Left renal cortex interstitium (tissue), 4 donors: ENCODE data around the gene HRH4. TPM values are rescaled to one million over a fixed set of nuclear protein-coding genes. Genes with fewer than 3 reads are reported as not detected.
A peak's percentile ranks its signal among the peaks of the same experiment; 100 is the strongest.

Source experiments
- DNase-seq, 4 donors: peaks; one replicate each; pipeline ENCODE4 v3.0.0-alpha.2; 2013; ENCODE audit warnings: low read depth in 4 of 4, low spot score in 2 of 4, missing footprints in 1 of 4
- polyA plus RNA-seq, 4 donors: library from polyadenylated mRNA; unstranded; fragments of 120-200 nt; gene quantifications; one replicate each; pipeline ENCODE4 v1.2.1, GENCODE V29; 2013; ENCODE audit not compliant: insufficient read length in 4 of 4

HRH4 gene
- under 1 TPM in 3 of 4 donors, not detected in 1; 0.08 to 0.33 (median 0.22) TPM for polyA plus RNA-seq

- no peak for DNase-seq
Measured at GRCh38 chr18:24460388-24460787, at the start of gene HRH4. Gene HRH4 (plus strand): TSS chr18:24460637. CDS start chr18:24460729, 92 bp downstream.

GRCh38 chr18:24413148-24413547 is 47.3 kb upstream of the HRH4 start:
- DNase-seq, result no peak

GRCh38 chr18:24414349-24415003 is 46.0 kb upstream of the HRH4 start:
- DNase-seq, result no peak

GRCh38 chr18:24417480-24417879 is 43.0 kb upstream of the HRH4 start:
- no peak for DNase-seq

GRCh38 chr18:24420551-24420950 is 39.9 kb upstream of the HRH4 start:
- no peak for DNase-seq

- DNase-seq, result no peak
Measured at GRCh38 chr18:24421831-24422230, 38.6 kb upstream of the HRH4 start.

GRCh38 chr18:24426073-24426397 is 34.4 kb upstream of the HRH4 start:
- no peak for DNase-seq

GRCh38 chr18:24426398-24427294 is 33.8 kb upstream of the HRH4 start, which contains the start of gene IMPACT:
Gene IMPACT (plus strand): TSS chr18:24426670. CDS start chr18:24426757, 87 bp downstream.
- peak; percentile 60 to 79 (median 68) for DNase-seq

- no peak for DNase-seq
Measured at GRCh38 chr18:24427484-24427883, 33.0 kb upstream of the HRH4 start.

- DNase-seq, result no peak
Measured at GRCh38 chr18:24428709-24429108, 31.7 kb upstream of the HRH4 start.

GRCh38 chr18:24429188-24429587 is 31.2 kb upstream of the HRH4 start:
- no peak for DNase-seq

GRCh38 chr18:24432618-24433017 is 27.8 kb upstream of the HRH4 start:
- DNase-seq, result no peak

- no peak for DNase-seq
Measured at GRCh38 chr18:24436939-24437338, 23.5 kb upstream of the HRH4 start.

- DNase-seq, result no peak
Measured at GRCh38 chr18:24443870-24444269, 16.6 kb upstream of the HRH4 start.

GRCh38 chr18:24446453-24446852 is 14.0 kb upstream of the HRH4 start:
- no peak for DNase-seq

GRCh38 chr18:24446953-24447538 is 13.4 kb upstream of the HRH4 start:
- no peak for DNase-seq

GRCh38 chr18:24447961-24448360 is 12.5 kb upstream of the HRH4 start:
- no peak for DNase-seq

GRCh38 chr18:24456549-24456948 is 3.9 kb upstream of the HRH4 start:
- no peak for DNase-seq

GRCh38 chr18:24459772-24460171 is 665 bp upstream of the HRH4 start:
- no peak for DNase-seq

- DNase-seq, result no peak
Measured at GRCh38 chr18:24461996-24462395, 1.6 kb downstream of the HRH4 start.
